H1 (cell line): ENCODE results near the gene MARS1. TPM values are rescaled to one million over a fixed set of nuclear protein-coding genes. Genes with fewer than 3 reads are reported as not detected.

Source experiments
- CTCF ChIA-PET: fragments of 300-600 bp; sonication (Branson Sonifier 250); formaldehyde crosslinking; loops from one replicate; lab custom pipeline; 2021; ENCODE audit not compliant: partially characterized antibody; lab: Charles Lee
- POLR2A ChIA-PET: fragments of 300-600 bp; sonication (Branson Sonifier 250); formaldehyde crosslinking; loops from one replicate; lab custom pipeline; 2021; ENCODE audit warnings: inconsistent platforms; ENCODE audit not compliant: partially characterized antibody; lab: Charles Lee
- DNase-seq, 2 experiments: peaks; one replicate each; pipeline versions ENCODE4 v3.0.0 to v3.0.0-alpha.2; 2010 to 2022; ENCODE audit warnings: low spot score in 2 of 2, low read depth in 1 of 2, mixed read lengths in 1 of 2
- FAIRE-seq: peaks from 2 replicates; lab custom pipeline; 2011; peaks lifted over from hg19 to GRCh38; lab: Jason Lieb, UNC
- H2AFZ ChIP-seq: 2 replicates; pipeline ENCODE4 v1.8.1; 2012; ENCODE audit warnings: low read length, inconsistent platforms
- H2AK5ac ChIP-seq: 2 replicates; pipeline ENCODE4 v1.6.1; 2013; ENCODE audit warnings: low read depth, low read length
- H2BK120ac ChIP-seq: replicated peaks from 2 replicates; pipeline ENCODE3; 2013; ENCODE audit warnings: low read depth, low read length, inconsistent platforms
- H2BK12ac ChIP-seq: 2 replicates; pipeline ENCODE4 v1.6.1; 2013; ENCODE audit warnings: low read depth, low read length
- H2BK15ac ChIP-seq: 2 replicates; pipeline ENCODE4 v1.6.1; 2013; ENCODE audit warnings: low read length
- H2BK20ac ChIP-seq: 2 replicates; pipeline ENCODE4 v1.6.1; 2013; ENCODE audit warnings: low read length
- H2BK5ac ChIP-seq: 2 replicates; pipeline ENCODE4 v1.6.1; 2013; ENCODE audit warnings: low read depth, low read length
- H3K14ac ChIP-seq: 2 replicates; pipeline ENCODE4 v1.6.1; 2013; ENCODE audit warnings: inconsistent platforms; ENCODE audit not compliant: insufficient read length
- H3K18ac ChIP-seq: 2 replicates; pipeline ENCODE4 v1.6.1; 2013; ENCODE audit warnings: low read length; ENCODE audit errors: extremely low read depth
- H3K23ac ChIP-seq: 2 replicates; pipeline ENCODE4 v1.6.1; 2013; ENCODE audit warnings: inconsistent platforms; ENCODE audit not compliant: insufficient read length
- H3K23me2 ChIP-seq: 2 replicates; pipeline ENCODE4 v1.6.1; 2013; ENCODE audit warnings: low read depth, low read length
- H3K27ac ChIP-seq: 2 replicates; pipeline ENCODE4 v1.6.1; 2011; ENCODE audit warnings: low read depth, low read length, inconsistent platforms
- H3K27me3 ChIP-seq, 4 experiments: replicated peaks in 1 of 4; 1 replicate in 1 of 4; 2 replicates in 3 of 4; pipeline versions ENCODE4 v1.6.1 to v1.8.1; 2011 to 2013; ENCODE audit warnings: low read length in 3 of 4, mild to moderate bottlenecking in 3 of 4, inconsistent platforms in 2 of 4, mixed read lengths in 2 of 4, moderate library complexity in 1 of 4; ENCODE audit not compliant: control insufficient read depth in 3 of 4, insufficient read depth in 3 of 4; ENCODE audit errors: extremely low read depth in 1 of 4
- H3K36me3 ChIP-seq, 4 experiments: 2 replicates each; pipeline versions ENCODE4 v1.6.1 to v1.8.1; 2011 to 2013; ENCODE audit warnings: mild to moderate bottlenecking in 4 of 4, low read length in 3 of 4, moderate library complexity in 2 of 4, control low read depth in 1 of 4, inconsistent platforms in 1 of 4; ENCODE audit not compliant: insufficient read depth in 4 of 4, control insufficient read depth in 2 of 4
- H3K4ac ChIP-seq: replicated peaks from 2 replicates; pipeline ENCODE3; 2013; ENCODE audit warnings: low read length, low read depth, mixed read lengths, inconsistent platforms; ENCODE audit not compliant: insufficient read length
- H3K4me1 ChIP-seq, 4 experiments: replicated peaks in 1 of 4; 1 replicate in 1 of 4; 2 replicates in 3 of 4; pipeline versions ENCODE4 v1.6.1 to v1.8.1; 2011 to 2013; ENCODE audit warnings: low read length in 3 of 4, inconsistent platforms in 2 of 4, mixed read lengths in 1 of 4; ENCODE audit not compliant: insufficient read depth in 4 of 4, control insufficient read depth in 3 of 4
- H3K4me2 ChIP-seq, 2 experiments: 2 replicates each; pipeline versions ENCODE4 v1.6.1 to v1.8.1; 2011 to 2013; ENCODE audit warnings: low read depth in 2 of 2, low read length in 2 of 2, control low read depth in 1 of 2, inconsistent platforms in 1 of 2, mild to moderate bottlenecking in 1 of 2; ENCODE audit not compliant: insufficient read depth in 1 of 2
- H3K4me3 ChIP-seq, 4 experiments: fragments of 200-600, 300-600 bp in 1 of 4; sonication (generic), shearing (Covaris generic), sonication (Bioruptor Twin) in 1 of 4; 2 replicates each; pipeline versions ENCODE4 v1.5.1 to v1.8.1; 2011 to 2016; ENCODE audit warnings: low read length in 4 of 4, low read depth in 3 of 4, control low read depth in 2 of 4, inconsistent platforms in 2 of 4, mild to moderate bottlenecking in 2 of 4, mixed read lengths in 1 of 4, moderate library complexity in 1 of 4; ENCODE audit not compliant: insufficient read depth in 2 of 4; ENCODE audit errors: extremely low read depth in 1 of 4
- H3K56ac ChIP-seq: replicated peaks from 2 replicates; pipeline ENCODE3; 2013; ENCODE audit warnings: low read depth, mild to moderate bottlenecking, mixed read lengths, low read length, inconsistent platforms; ENCODE audit not compliant: insufficient read length
- H3K79me1 ChIP-seq: 2 replicates; pipeline ENCODE4 v1.6.1; 2013; ENCODE audit warnings: low read depth, low read length, control low read depth
- H3K79me2 ChIP-seq, 2 experiments: 2 replicates each; pipeline versions ENCODE4 v1.6.1 to v1.8.1; 2012 to 2013; ENCODE audit warnings: low read length in 2 of 2, mild to moderate bottlenecking in 2 of 2, inconsistent platforms in 1 of 2; ENCODE audit not compliant: insufficient read depth in 2 of 2, control insufficient read depth in 1 of 2
- H3K9ac ChIP-seq, 4 experiments: replicated peaks in 1 of 4; 1 replicate in 1 of 4; 2 replicates in 3 of 4; pipeline versions ENCODE4 v1.6.1 to v1.8.1; 2011 to 2013; ENCODE audit warnings: low read depth in 3 of 4, low read length in 3 of 4, control low read depth in 2 of 4, mild to moderate bottlenecking in 2 of 4, moderate library complexity in 2 of 4, inconsistent platforms in 1 of 4; ENCODE audit errors: extremely low read depth in 1 of 4
- H3K9me3 ChIP-seq, 2 experiments: 2 replicates each; pipeline versions ENCODE4 v1.6.1 to v1.8.1; 2012 to 2013; ENCODE audit warnings: mild to moderate bottlenecking in 2 of 2, moderate library complexity in 2 of 2, control low read depth in 1 of 2, inconsistent platforms in 1 of 2, low read depth in 1 of 2, low read length in 1 of 2, mixed read lengths in 1 of 2; ENCODE audit not compliant: insufficient read depth in 2 of 2
- H4K20me1 ChIP-seq, 2 experiments: replicated peaks in 1 of 2; 2 replicates each; pipeline versions ENCODE3 to v1.8.1; 2011 to 2013; ENCODE audit warnings: inconsistent platforms in 2 of 2, low read length in 2 of 2, mild to moderate bottlenecking in 1 of 2; ENCODE audit not compliant: insufficient read depth in 2 of 2, control insufficient read depth in 1 of 2
- H4K5ac ChIP-seq: 2 replicates; pipeline ENCODE4 v1.6.1; 2013; ENCODE audit warnings: low read length, low read depth, mixed read lengths, inconsistent platforms; ENCODE audit not compliant: insufficient read length
- H4K8ac ChIP-seq: 2 replicates; pipeline ENCODE4 v1.8.0; 2013; ENCODE audit warnings: mild to moderate bottlenecking, moderate library complexity, low read length, inconsistent platforms; ENCODE audit not compliant: insufficient read depth; ENCODE audit errors: extremely low read depth
- H4K91ac ChIP-seq: replicated peaks from 2 replicates; pipeline ENCODE3; 2013; ENCODE audit warnings: low read length, mixed read lengths, inconsistent platforms; ENCODE audit not compliant: insufficient read length
- CEBPB ChIP-seq: IDR thresholded peaks from 2 replicates; pipeline ENCODE4 v1.6.1; 2012; ENCODE audit warnings: low read depth, low read length
- CREB1 ChIP-seq: IDR thresholded peaks from 2 replicates; pipeline ENCODE4 v1.6.1; 2012; ENCODE audit warnings: inconsistent platforms
- KDM1A ChIP-seq: fragments of 200-600, 300-600 bp; sonication (generic); IDR thresholded peaks from 2 replicates; pipeline ENCODE4 v1.7.1; 2016; ENCODE audit warnings: mild to moderate bottlenecking, low read length, borderline replicate concordance
- POLR2AphosphoS5 ChIP-seq: IDR thresholded peaks from 2 replicates; pipeline ENCODE4 v1.6.1; 2011; ENCODE audit warnings: low read depth, low read length
- SP1 ChIP-seq: IDR thresholded peaks from 2 replicates; pipeline ENCODE4 v1.6.1; 2011; ENCODE audit warnings: low read depth, low read length
- TBP ChIP-seq: IDR thresholded peaks from 2 replicates; pipeline ENCODE4 v1.6.1; 2011; ENCODE audit warnings: low read depth, low read length, improper control_type of control experiment
- WGBS, 2 experiments: shearing (Covaris generic) in 1 of 2; methylation state at CpG; one replicate each; pipeline versions ENCODE4 v1.1.6 to v1.1.7; 2013 to 2015; ENCODE audit warnings: low lambda C conversion rate in 2 of 2, mixed read lengths in 2 of 2, inconsistent platforms in 1 of 2, low coverage in 1 of 2, missing lambda C conversion rate in 1 of 2; ENCODE audit not compliant: insufficient replicate concordance in 2 of 2, insufficient coverage in 1 of 2, insufficient read length in 1 of 2; ENCODE audit errors: extremely low coverage in 1 of 2, missing lambda C conversion rate in 1 of 2; 5-methylcytosine and 5-hydroxymethylcytosine counted together
- polyA plus RNA-seq, 7 experiments: library from polyadenylated mRNA; depleted of rRNA in 3 of 7; stranded (reverse) in 5 of 7; unstranded in 2 of 7; fragments of >200 nt in 5 of 7; fragments of 200-250 nt in 2 of 7; gene quantifications; 1 replicate in 5 of 7; 2 replicates in 1 of 7; 4 replicates in 1 of 7; pipeline versions ENCODE4 v1.2.1 to v1.2.3, GENCODE V29; 2011 to 2013; ENCODE audit warnings: missing spikeins in 2 of 7, mixed read lengths in 2 of 7
- total RNA-seq: library from RNA; stranded (reverse); fragmentation: NEBNext Ultra II Directional; extraction: Animal tissue kit (Norgen Biotek cat#: 25700); gene quantifications from 2 replicates; pipeline ENCODE4 v1.2.1, GENCODE V29; 2021
- TF ChIP-seq, protein P1 (sequence below): IDR thresholded peaks from 2 replicates; pipeline ENCODE4 v1.6.1; 2012; ENCODE audit warnings: inconsistent platforms

Gene MARS1
- total and polyA plus RNA-seq, 2 of the 8 experiments (the other 6 are each of a cell fraction or from before 2014, with no cell fraction given): 194 to 407 TPM

DNA sequence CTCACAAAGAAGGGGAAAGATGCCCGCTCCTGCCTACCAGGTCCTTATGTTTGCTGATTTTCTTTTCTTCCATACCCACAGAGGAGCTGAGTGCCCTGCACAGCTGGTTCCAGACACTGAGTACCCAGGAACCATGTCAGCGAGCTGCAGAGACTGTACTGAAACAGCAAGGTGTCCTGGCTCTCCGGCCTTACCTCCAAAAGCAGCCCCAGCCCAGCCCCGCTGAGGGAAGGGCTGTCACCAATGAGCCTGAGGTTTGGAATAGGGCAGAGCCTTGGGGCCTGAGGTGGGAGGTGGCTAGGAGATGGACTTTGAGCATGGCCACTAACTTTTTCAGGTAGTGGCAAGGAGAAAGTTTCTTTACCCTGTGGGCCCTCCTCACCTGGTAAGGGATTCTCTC is 2.3 kb downstream of the MARS1 start:
- peaks cover 22 to 50% (median 42%) of the 10 kb centered on the region in 4 experiments for H3K36me3 ChIP-seq
- no peak overlapping the region for H3K9ac ChIP-seq
- no peak overlapping the region for H2BK12ac ChIP-seq
- no peak overlapping the region for H4K5ac ChIP-seq
- POLR2A ChIA-PET: interaction anchor here (1.0 to 1.4 kb wide), 4 partner anchors 36 to 220 kb away, joined by 3 to 4 read pairs (median 4); no protein-coding TSS in a partner anchor
- H4K8ac ChIP-seq: peak overlapping the region; percentile 14; the same call in 1 of the 2 replicates
- H3K4ac ChIP-seq: no peak overlapping the region
- no peak overlapping the region for H3K18ac ChIP-seq
- peaks cover 0 to 3% of the 10 kb centered on the region in 2 experiments for H4K20me1 ChIP-seq
- no peak overlapping the region for H2BK120ac ChIP-seq
- FAIRE-seq (no peak), DNase-seq (no peak)
- H3K79me1 ChIP-seq: peaks cover 8% of the 10 kb centered on the region; the same call in 1 of the 2 replicates
- no peak overlapping the region for H3K4me3 ChIP-seq
- H2AK5ac ChIP-seq: no peak overlapping the region
- H3K27ac ChIP-seq: no peak overlapping the region
- 84% methylated on average over 4 of the region's 4 CpGs; no CpG with 5 or more reads in 1 of the 2 experiments for WGBS, 2 experiments
- H3K4me2 ChIP-seq: no peak overlapping the region; a peak in 1 of 4 replicates
- peaks cover 7% of the 10 kb centered on the region; the same call in 1 of the 2 replicates for H3K23me2 ChIP-seq
- CTCF ChIA-PET: interaction anchor here (0.8 to 25.1 kb wide), 5 partner anchors 9 to 32 kb away, joined by 3 to 441 read pairs (median 3); partner anchors contain the start of genes GLI1 and INHBE
- H3K14ac ChIP-seq: no peak overlapping the region
- no peaks in the 10 kb centered on the region; a peak in 1 of 4 replicates for H3K9me3 ChIP-seq
- no peaks in the 10 kb centered on the region for H3K27me3 ChIP-seq
- H2AFZ ChIP-seq: no peak overlapping the region
- TF ChIP-seq, protein P1, sequence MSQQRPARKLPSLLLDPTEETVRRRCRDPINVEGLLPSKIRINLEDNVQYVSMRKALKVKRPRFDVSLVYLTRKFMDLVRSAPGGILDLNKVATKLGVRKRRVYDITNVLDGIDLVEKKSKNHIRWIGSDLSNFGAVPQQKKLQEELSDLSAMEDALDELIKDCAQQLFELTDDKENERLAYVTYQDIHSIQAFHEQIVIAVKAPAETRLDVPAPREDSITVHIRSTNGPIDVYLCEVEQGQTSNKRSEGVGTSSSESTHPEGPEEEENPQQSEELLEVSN: no peak
- TF ChIP-seq SP1: no peak
- no peak for TF ChIP-seq CEBPB
- TF ChIP-seq CREB1: no peak
- no peak for TF ChIP-seq KDM1A
- no peak for TF ChIP-seq POLR2AphosphoS5
- TF ChIP-seq TBP: no peak
- peaks cover 0 to 7% (median 2%) of the 10 kb centered on the region in 4 experiments; a peak in 5 of 7 replicates for H3K4me1 ChIP-seq
- peaks cover 14 to 28% of the 10 kb centered on the region in 2 experiments for H3K79me2 ChIP-seq
- no peak overlapping the region for H2BK15ac ChIP-seq
- H4K91ac ChIP-seq: no peak overlapping the region
- no peak overlapping the region for H2BK5ac ChIP-seq
- H3K56ac ChIP-seq: no peak overlapping the region
- H2BK20ac ChIP-seq: no peak overlapping the region
- no peak overlapping the region for H3K23ac ChIP-seq
